Measurements from ENCODE around the gene GGTLC1.

DNA sequence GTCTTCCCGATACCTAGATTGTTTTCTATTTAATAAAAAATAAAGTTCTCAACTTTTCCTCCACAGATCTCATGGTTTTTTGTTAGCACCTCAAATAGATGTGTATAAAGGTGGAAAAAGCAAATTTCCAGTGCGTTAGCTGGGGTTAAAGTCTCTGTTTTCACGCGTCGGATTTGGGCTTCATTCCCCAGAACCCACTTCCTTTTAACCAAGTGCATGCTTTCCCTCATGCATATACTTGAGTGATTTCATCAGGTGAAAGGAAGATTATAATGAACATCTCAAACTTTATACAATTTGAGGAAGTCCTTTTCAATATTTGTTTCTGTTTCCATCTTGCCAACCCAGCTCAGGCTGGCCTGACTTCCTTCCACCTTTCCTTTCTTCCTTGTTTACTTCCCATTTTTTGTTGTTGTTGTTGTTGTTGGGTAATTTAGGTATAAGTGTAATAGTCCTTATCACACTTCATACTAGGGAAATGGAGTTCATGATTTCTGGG lies 43.9 kb upstream of the GGTLC1 start:
- no peak for TF ChIP-seq POLR2A (IDR thresholded peaks at IDR 0.05)
- TF ChIP-seq, protein P1, sequence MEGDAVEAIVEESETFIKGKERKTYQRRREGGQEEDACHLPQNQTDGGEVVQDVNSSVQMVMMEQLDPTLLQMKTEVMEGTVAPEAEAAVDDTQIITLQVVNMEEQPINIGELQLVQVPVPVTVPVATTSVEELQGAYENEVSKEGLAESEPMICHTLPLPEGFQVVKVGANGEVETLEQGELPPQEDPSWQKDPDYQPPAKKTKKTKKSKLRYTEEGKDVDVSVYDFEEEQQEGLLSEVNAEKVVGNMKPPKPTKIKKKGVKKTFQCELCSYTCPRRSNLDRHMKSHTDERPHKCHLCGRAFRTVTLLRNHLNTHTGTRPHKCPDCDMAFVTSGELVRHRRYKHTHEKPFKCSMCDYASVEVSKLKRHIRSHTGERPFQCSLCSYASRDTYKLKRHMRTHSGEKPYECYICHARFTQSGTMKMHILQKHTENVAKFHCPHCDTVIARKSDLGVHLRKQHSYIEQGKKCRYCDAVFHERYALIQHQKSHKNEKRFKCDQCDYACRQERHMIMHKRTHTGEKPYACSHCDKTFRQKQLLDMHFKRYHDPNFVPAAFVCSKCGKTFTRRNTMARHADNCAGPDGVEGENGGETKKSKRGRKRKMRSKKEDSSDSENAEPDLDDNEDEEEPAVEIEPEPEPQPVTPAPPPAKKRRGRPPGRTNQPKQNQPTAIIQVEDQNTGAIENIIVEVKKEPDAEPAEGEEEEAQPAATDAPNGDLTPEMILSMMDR (IDR thresholded peaks at IDR 0.05), result no peak
